ENCODE data around the gene FCGBP.
"Not testable (repeated sequence)": the region's sequence is repeated elsewhere in the genome, so short reads cannot be mapped to it uniquely, and the experiment has no call there.

FCGBP gene

GRCh38 chr19:39916236-39916635, 18.2 kb downstream of the FCGBP start:
- no peak overlapping the region for H3K27ac ChIP-seq
- TF ChIP-seq, protein P1, sequence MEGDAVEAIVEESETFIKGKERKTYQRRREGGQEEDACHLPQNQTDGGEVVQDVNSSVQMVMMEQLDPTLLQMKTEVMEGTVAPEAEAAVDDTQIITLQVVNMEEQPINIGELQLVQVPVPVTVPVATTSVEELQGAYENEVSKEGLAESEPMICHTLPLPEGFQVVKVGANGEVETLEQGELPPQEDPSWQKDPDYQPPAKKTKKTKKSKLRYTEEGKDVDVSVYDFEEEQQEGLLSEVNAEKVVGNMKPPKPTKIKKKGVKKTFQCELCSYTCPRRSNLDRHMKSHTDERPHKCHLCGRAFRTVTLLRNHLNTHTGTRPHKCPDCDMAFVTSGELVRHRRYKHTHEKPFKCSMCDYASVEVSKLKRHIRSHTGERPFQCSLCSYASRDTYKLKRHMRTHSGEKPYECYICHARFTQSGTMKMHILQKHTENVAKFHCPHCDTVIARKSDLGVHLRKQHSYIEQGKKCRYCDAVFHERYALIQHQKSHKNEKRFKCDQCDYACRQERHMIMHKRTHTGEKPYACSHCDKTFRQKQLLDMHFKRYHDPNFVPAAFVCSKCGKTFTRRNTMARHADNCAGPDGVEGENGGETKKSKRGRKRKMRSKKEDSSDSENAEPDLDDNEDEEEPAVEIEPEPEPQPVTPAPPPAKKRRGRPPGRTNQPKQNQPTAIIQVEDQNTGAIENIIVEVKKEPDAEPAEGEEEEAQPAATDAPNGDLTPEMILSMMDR (conservative IDR thresholded peaks at IDR 0.05), result no peak

DNA sequence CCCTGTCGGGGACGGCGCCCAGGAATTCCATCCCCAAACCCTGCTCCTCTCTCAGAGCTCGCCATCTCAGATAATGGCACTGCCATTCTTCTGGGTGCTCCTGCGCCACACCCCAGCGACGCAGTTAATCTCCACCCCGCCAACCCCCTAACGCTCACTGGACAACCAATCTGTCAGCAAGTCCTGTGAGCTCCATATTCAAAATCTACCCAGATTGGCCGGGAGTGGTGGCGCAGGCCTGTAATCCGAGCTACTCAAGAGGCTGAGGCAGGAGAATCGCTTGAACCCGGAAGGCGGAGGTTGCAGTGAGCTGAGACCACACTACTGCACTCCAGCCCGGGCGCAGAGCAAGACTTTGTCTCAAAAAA, 18.6 kb downstream of the FCGBP start:
- H3K27ac ChIP-seq, result no peak overlapping the region
- TF ChIP-seq, protein P1 (conservative IDR thresholded peaks at IDR 0.05), result no peak

GRCh38 chr19:39915101-39915847, 19.2 kb downstream of the FCGBP start:
- H3K27ac ChIP-seq, result no peak overlapping the region
- TF ChIP-seq, protein P1 (conservative IDR thresholded peaks at IDR 0.05), result no peak

- TF ChIP-seq, protein P1 (conservative IDR thresholded peaks at IDR 0.05), result no peak
- no peak overlapping the region for H3K27ac ChIP-seq
Observed at GRCh38 chr19:39913682-39914333, 20.6 kb downstream of the FCGBP start.

- H3K27ac ChIP-seq, result no peak overlapping the region
- TF ChIP-seq, protein P1 (conservative IDR thresholded peaks at IDR 0.05), result no peak
Observed at GRCh38 chr19:39908803-39909202, 25.6 kb downstream of the FCGBP start.

GRCh38 chr19:39906820-39907611, 27.4 kb downstream of the FCGBP start:
- H3K27ac ChIP-seq, result no peak overlapping the region
- TF ChIP-seq, protein P1 (conservative IDR thresholded peaks at IDR 0.05), result no peak

- TF ChIP-seq, protein P1 (conservative IDR thresholded peaks at IDR 0.05), result no peak
- no peak overlapping the region for H3K27ac ChIP-seq
Observed at GRCh38 chr19:39906283-39906682, 28.2 kb downstream of the FCGBP start.

DNA sequence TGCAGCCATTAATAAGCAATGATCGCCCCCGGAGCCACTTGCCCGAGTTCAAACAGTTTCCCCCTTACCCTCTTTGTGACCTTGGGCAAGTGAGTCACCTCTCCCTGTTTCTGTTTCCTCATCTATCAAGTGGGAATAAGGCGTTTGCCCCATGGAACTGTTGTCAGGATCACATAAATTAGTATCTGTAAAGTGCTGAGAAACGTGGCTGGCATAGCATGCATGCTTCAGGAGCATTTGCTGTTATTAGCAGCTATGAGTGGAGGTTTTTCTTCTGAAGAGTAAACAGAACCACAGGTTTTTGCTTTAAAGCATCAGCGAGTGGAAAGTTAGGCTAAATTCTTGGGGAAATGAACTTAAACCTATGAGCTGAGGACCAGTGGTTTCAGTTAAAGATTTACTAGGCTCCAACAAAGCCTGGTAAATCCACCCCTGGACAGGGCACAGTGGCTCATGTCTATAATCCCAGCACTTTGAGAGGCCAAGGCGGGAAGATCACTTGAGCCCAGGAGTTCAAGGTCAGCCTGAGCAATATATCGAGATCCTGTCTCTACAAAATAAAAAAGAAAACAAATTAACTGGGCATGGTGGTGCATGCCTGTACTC, 30.8 kb downstream of the FCGBP start:
- H3K27ac ChIP-seq, result not testable (repeated sequence)

DNA sequence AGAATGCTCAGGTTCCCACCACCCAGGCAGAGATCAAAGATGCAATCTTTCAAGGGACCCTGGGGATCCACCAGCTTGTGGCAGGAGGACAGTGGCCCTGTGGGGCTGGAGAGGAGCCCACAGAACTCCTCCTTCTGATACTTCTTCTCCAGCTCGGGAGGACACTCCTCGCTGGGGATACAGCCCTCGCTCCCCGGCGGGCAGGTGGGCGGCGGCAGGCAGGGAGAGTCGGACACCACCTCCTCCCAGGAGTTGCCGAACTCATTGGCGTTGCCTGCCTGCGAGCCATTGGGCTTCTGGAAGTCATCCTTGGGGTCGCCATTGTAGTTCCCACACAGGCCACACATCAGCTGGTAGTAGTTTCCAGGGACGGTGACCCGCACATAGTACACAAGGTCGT, 32.1 kb downstream of the FCGBP start:
- H3K27ac ChIP-seq, result not testable (repeated sequence)

- H3K27ac ChIP-seq, result not testable (repeated sequence)
Observed at GRCh38 chr19:39901681-39902080, 32.8 kb downstream of the FCGBP start.

- H3K27ac ChIP-seq, result not testable (repeated sequence)
Observed at GRCh38 chr19:39898858-39899257, 35.6 kb downstream of the FCGBP start.

All from VCaP (cell line).